SK-N-SH (cell line): ENCODE measurements around the gene ZNF804A. TPM values are rescaled to one million over a fixed set of nuclear protein-coding genes. Genes with fewer than 3 reads are reported as not detected.

ENCODE experiments used
- CTCF ChIA-PET: fragments of 300-600, 350-600 bp; formaldehyde crosslinking; extraction: SDS; loops from one replicate; lab custom pipeline; 2021; lab: Yijun Ruan, JAX
- POLR2A ChIA-PET: fragments of 350-600 bp; sonication (Branson Sonifier 250); formaldehyde crosslinking; extraction: SDS; loops from one replicate; lab custom pipeline; 2020; ENCODE audit warnings: antibody characterized with exemption, inconsistent platforms; lab: Yijun Ruan, JAX
- DNase-seq: peaks from one replicate; pipeline ENCODE4 v3.0.0; 2012
- H2AFZ ChIP-seq: fragments of 200-600 bp; sonication (generic); 2 replicates; pipeline ENCODE4 v1.8.1; 2016; ENCODE audit warnings: antibody characterized with exemption, mild to moderate bottlenecking, low read depth
- H3F3A ChIP-seq: fragments of 200-600 bp; sonication (generic); replicated peaks from 2 replicates; pipeline ENCODE3; 2016; ENCODE audit warnings: antibody characterized with exemption, mild to moderate bottlenecking; ENCODE audit not compliant: insufficient read depth
- H3K27ac ChIP-seq, 2 experiments: fragments of 200-500 bp in 1 of 2; fragments of 200-600 bp in 1 of 2; sonication (Bioruptor generic) in 1 of 2; sonication (generic), shearing (Covaris generic) in 1 of 2; 2 replicates each; pipeline versions ENCODE4 v1.5.1 to v1.6.1; 2014 to 2016; ENCODE audit warnings: low read depth in 2 of 2, inconsistent platforms in 1 of 2, low read length in 1 of 2, mild to moderate bottlenecking in 1 of 2, mixed read lengths in 1 of 2
- H3K27me3 ChIP-seq: fragments of 200-600 bp; sonication (generic), shearing (Covaris generic); 2 replicates; pipeline ENCODE4 v1.6.1; 2016; ENCODE audit warnings: mixed run types; ENCODE audit not compliant: insufficient read depth
- H3K36me3 ChIP-seq, 2 experiments: fragments of 200-500 bp in 1 of 2; fragments of 200-600 bp in 1 of 2; sonication (Bioruptor generic) in 1 of 2; sonication (generic) in 1 of 2; replicated peaks in 1 of 2; 2 replicates each; pipeline versions ENCODE3 to v1.5.1; 2014 to 2016; ENCODE audit warnings: low read length in 1 of 2, mild to moderate bottlenecking in 1 of 2; ENCODE audit not compliant: insufficient read depth in 2 of 2, control insufficient read depth in 1 of 2
- H3K4me1 ChIP-seq, 2 experiments: fragments of 200-500 bp in 1 of 2; fragments of 200-600 bp in 1 of 2; sonication (Bioruptor generic) in 1 of 2; sonication (generic), shearing (Covaris generic) in 1 of 2; 2 replicates each; pipeline versions ENCODE4 v1.5.1 to v1.6.1; 2014 to 2016; ENCODE audit warnings: low read depth in 1 of 2, low read length in 1 of 2, mixed run types in 1 of 2; ENCODE audit not compliant: insufficient read depth in 2 of 2, control insufficient read depth in 1 of 2
- H3K4me2 ChIP-seq: fragments of 200-600 bp; sonication (generic), shearing (Covaris generic); 2 replicates; pipeline ENCODE4 v1.6.1; 2017; ENCODE audit warnings: mixed run types
- H3K4me3 ChIP-seq, 2 experiments: fragments of 200-500 bp in 1 of 2; fragments of 200-600 bp in 1 of 2; sonication (Bioruptor generic) in 1 of 2; sonication (generic), shearing (Covaris generic) in 1 of 2; 2 replicates each; pipeline versions ENCODE4 v1.5.1 to v1.8.1; 2014 to 2016; ENCODE audit warnings: low read depth in 2 of 2, inconsistent platforms in 1 of 2, low read length in 1 of 2, mild to moderate bottlenecking in 1 of 2, mixed read lengths in 1 of 2, moderate library complexity in 1 of 2
- H3K79me2 ChIP-seq: fragments of 200-600 bp; sonication (generic); 2 replicates; pipeline ENCODE4 v1.8.1; 2017; ENCODE audit warnings: mild to moderate bottlenecking; ENCODE audit not compliant: insufficient read depth
- H3K9ac ChIP-seq: fragments of 200-600 bp; sonication (generic); 2 replicates; pipeline ENCODE4 v1.6.1; 2017; ENCODE audit warnings: mixed run types
- H3K9me2 ChIP-seq: fragments of 200-600 bp; sonication (generic); 2 replicates; pipeline ENCODE4 v1.6.1; 2017; ENCODE audit warnings: mixed run types
- H3K9me3 ChIP-seq: fragments of 200-600 bp; sonication (generic); 2 replicates; pipeline ENCODE4 v1.6.1; 2017; ENCODE audit warnings: mixed run types, mild to moderate bottlenecking, moderate library complexity
- H4K20me1 ChIP-seq: fragments of 200-600 bp; sonication (generic); 2 replicates; pipeline ENCODE4 v1.6.1; 2017; ENCODE audit warnings: mild to moderate bottlenecking, mixed run types; ENCODE audit not compliant: insufficient read depth
- ELF1 ChIP-seq: IDR thresholded peaks from 2 replicates; pipeline ENCODE4 v1.4.0; 2012
- EP300 ChIP-seq, 2 experiments: IDR thresholded peaks; 2 replicates each; pipeline versions ENCODE4 v1.4.0 to v1.6.1; 2012; ENCODE audit warnings: borderline replicate concordance in 1 of 2, low read depth in 1 of 2, low read length in 1 of 2
- GABPA ChIP-seq: IDR thresholded peaks from 2 replicates; pipeline ENCODE4 v1.4.0; 2012; ENCODE audit warnings: low read depth, mild to moderate bottlenecking
- GATA2 ChIP-seq: sonication (generic); formaldehyde crosslinking; IDR thresholded peaks from 2 replicates; pipeline ENCODE4 v1.5.0; 2020; ENCODE audit warnings: mild to moderate bottlenecking, missing genetic modification reagents
- IRF3 ChIP-seq: fragments of 150-350 bp; IDR thresholded peaks from 2 replicates; pipeline ENCODE4 v1.6.1; 2016; ENCODE audit warnings: mild to moderate bottlenecking, low read depth, low read length
- MAX ChIP-seq: IDR thresholded peaks from 2 replicates; pipeline ENCODE4 v1.4.0; 2012; ENCODE audit warnings: low read depth
- NRF1 ChIP-seq: IDR thresholded peaks from 2 replicates; pipeline ENCODE4 v1.6.1; 2012; ENCODE audit warnings: low read depth, mild to moderate bottlenecking, low read length
- PBX3 ChIP-seq: IDR thresholded peaks from 2 replicates; pipeline ENCODE4; 2012
- POLR2AphosphoS5 ChIP-seq: IDR thresholded peaks from 2 replicates; pipeline ENCODE4 v1.6.1; 2012; ENCODE audit warnings: low read depth, low read length
- RAD21 ChIP-seq: IDR thresholded peaks from 2 replicates; pipeline ENCODE4 v1.6.1; 2012; ENCODE audit warnings: mild to moderate bottlenecking, low read length
- RFX5 ChIP-seq: IDR thresholded peaks from 2 replicates; pipeline ENCODE4 v1.6.1; 2012; ENCODE audit warnings: mild to moderate bottlenecking, improper control_type of control experiment, low read length
- RXRA ChIP-seq: IDR thresholded peaks from 2 replicates; pipeline ENCODE4 v1.4.0; 2012; ENCODE audit warnings: low read depth, mild to moderate bottlenecking, borderline replicate concordance
- SIN3A ChIP-seq: IDR thresholded peaks from 2 replicates; pipeline ENCODE4 v1.6.1; 2012; ENCODE audit warnings: low read depth, mild to moderate bottlenecking, low read length, moderate library complexity, borderline replicate concordance
- SMC3 ChIP-seq: IDR thresholded peaks from 2 replicates; pipeline ENCODE4 v1.6.1; 2012; ENCODE audit warnings: low read depth, low read length, improper control_type of control experiment
- TEAD4 ChIP-seq: IDR thresholded peaks from 2 replicates; pipeline ENCODE4 v1.4.0; 2012; ENCODE audit warnings: mild to moderate bottlenecking, borderline replicate concordance; ENCODE audit not compliant: insufficient read depth
- USF1 ChIP-seq: IDR thresholded peaks from 2 replicates; pipeline ENCODE4 v1.4.0; 2012; ENCODE audit warnings: low read depth, borderline replicate concordance
- ZBTB33 ChIP-seq: IDR thresholded peaks from 2 replicates; pipeline ENCODE4 v1.4.0; 2012; ENCODE audit warnings: low read depth, borderline replicate concordance
- WGBS: methylation state at CpG from one replicate; pipeline ENCODE4 v1.1.6; 2017; ENCODE audit warnings: low lambda C conversion rate; 5-methylcytosine and 5-hydroxymethylcytosine counted together
- polyA plus RNA-seq, 3 experiments: library from polyadenylated mRNA; depleted of rRNA; stranded (reverse); fragments of >200 nt; gene quantifications; 2 replicates each; pipeline ENCODE4 v1.2.3, GENCODE V29; 2012

The ZNF804A gene
- polyA plus RNA-seq, 1 of the 3 experiments (the other 2 are of a cell fraction) = 0.02 TPM

GRCh38 chr2:184620367-184620766, 22.0 kb downstream of the ZNF804A start:
- TF ChIP-seq GABPA = no peak
- no peak for TF ChIP-seq IRF3
- no peak for TF ChIP-seq RXRA
- no peak for TF ChIP-seq SMC3
- no peak for TF ChIP-seq GATA2
- no peak for TF ChIP-seq POLR2AphosphoS5
- no peak for TF ChIP-seq RFX5
- no peak for TF ChIP-seq TEAD4
- Histone ChIP-seq H3K9me3 (no peaks in the 10 kb centered on the region), H3K4me3 (no peak overlapping the region), H2AFZ (no peak overlapping the region), H3K4me2 (no peak overlapping the region), H3K36me3 (no peaks in the 10 kb centered on the region), H4K20me1 (no peaks in the 10 kb centered on the region), H3K4me1 (no peaks in the 10 kb centered on the region; a peak in 2 of 4 replicates), H3K9me2 (no peaks in the 10 kb centered on the region), H3K9ac (no peak overlapping the region), H3K27me3 (no peaks in the 10 kb centered on the region), H3K27ac (no peak overlapping the region), H3K79me2 (no peaks in the 10 kb centered on the region), H3F3A (no peaks in the 10 kb centered on the region)
- 27% methylated on average over 1 of the region's 1 CpG for WGBS
- CTCF ChIA-PET = no interaction called here
- no peak for DNase-seq
- POLR2A ChIA-PET = no interaction called here

- TF ChIP-seq SIN3A (no peak), MAX (no peak), RFX5 (no peak), USF1 (no peak), PBX3 (no peak), GABPA (no peak), ZBTB33 (no peak), EP300 (IDR thresholded peaks at IDR 0.05; ENCODE audit: borderline replicate concordance in 1 of 2, low read depth in 1 of 2, low read length in 1 of 2) (no peak), ELF1 (no peak), RAD21 (no peak), TEAD4 (no peak), NRF1 (no peak), GATA2 (no peak)
- TF ChIP-seq, all 33 proteins: peak for 0
- H3K4me1 ChIP-seq = no peaks in the 10 kb centered on the region; a peak in 2 of 4 replicates
- no peak overlapping the region for H2AFZ ChIP-seq
- ChIA-PET POLR2A (no interaction called here), CTCF (no interaction called here)
- H3K4me3 ChIP-seq = no peak overlapping the region
- no peaks in the 10 kb centered on the region for H3K79me2 ChIP-seq
- no peak overlapping the region for H3K27ac ChIP-seq
- H4K20me1 ChIP-seq = no peaks in the 10 kb centered on the region
- H3K36me3 ChIP-seq = no peaks in the 10 kb centered on the region
- H3F3A ChIP-seq = no peaks in the 10 kb centered on the region
- H3K9ac ChIP-seq = no peak overlapping the region
- no peaks in the 10 kb centered on the region for H3K9me2 ChIP-seq
- H3K4me2 ChIP-seq = no peak overlapping the region
- no peaks in the 10 kb centered on the region for H3K27me3 ChIP-seq
- no peak for DNase-seq
- no peaks in the 10 kb centered on the region for H3K9me3 ChIP-seq
These were observed 26.0 kb downstream of the ZNF804A start for GRCh38 chr2:184624311-184624710.
